Measurements from ENCODE around the gene CIC.

DNA sequence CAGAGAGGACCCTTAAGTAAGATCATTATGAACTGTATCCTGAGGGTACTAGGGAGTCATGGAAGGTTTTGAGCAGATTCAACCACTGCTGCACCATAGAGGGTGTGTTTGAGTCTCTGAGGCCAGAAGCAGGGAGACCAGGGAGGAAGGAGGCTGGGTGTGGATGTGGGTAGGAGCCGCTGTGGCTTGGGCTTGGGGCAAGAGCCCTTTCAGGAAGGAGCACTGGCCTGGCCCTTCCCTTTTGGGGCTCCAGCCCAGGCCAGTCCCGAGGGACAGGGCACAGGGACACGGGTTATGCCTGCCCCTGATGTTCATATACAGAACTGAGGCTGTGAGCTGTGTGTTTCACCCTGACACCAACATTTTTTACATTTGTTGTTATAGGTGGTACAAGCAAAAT is 7.2 kb downstream of the CIC start:
- no peak for TF ChIP-seq EZH2 (IDR thresholded peaks at IDR 0.05; ENCODE audit: low read depth)
- TF ChIP-seq, protein P1, sequence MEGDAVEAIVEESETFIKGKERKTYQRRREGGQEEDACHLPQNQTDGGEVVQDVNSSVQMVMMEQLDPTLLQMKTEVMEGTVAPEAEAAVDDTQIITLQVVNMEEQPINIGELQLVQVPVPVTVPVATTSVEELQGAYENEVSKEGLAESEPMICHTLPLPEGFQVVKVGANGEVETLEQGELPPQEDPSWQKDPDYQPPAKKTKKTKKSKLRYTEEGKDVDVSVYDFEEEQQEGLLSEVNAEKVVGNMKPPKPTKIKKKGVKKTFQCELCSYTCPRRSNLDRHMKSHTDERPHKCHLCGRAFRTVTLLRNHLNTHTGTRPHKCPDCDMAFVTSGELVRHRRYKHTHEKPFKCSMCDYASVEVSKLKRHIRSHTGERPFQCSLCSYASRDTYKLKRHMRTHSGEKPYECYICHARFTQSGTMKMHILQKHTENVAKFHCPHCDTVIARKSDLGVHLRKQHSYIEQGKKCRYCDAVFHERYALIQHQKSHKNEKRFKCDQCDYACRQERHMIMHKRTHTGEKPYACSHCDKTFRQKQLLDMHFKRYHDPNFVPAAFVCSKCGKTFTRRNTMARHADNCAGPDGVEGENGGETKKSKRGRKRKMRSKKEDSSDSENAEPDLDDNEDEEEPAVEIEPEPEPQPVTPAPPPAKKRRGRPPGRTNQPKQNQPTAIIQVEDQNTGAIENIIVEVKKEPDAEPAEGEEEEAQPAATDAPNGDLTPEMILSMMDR (conservative IDR thresholded peaks at IDR 0.05) = no peak
